ENCODE measurements around the gene ALAS1.

ALAS1 gene

GRCh38 chr3:52248816-52249547 lies 51.0 kb downstream of the ALAS1 start:
- DNase-seq (ENCODE audit: low read depth in 2 of 2) = no peak

DNA sequence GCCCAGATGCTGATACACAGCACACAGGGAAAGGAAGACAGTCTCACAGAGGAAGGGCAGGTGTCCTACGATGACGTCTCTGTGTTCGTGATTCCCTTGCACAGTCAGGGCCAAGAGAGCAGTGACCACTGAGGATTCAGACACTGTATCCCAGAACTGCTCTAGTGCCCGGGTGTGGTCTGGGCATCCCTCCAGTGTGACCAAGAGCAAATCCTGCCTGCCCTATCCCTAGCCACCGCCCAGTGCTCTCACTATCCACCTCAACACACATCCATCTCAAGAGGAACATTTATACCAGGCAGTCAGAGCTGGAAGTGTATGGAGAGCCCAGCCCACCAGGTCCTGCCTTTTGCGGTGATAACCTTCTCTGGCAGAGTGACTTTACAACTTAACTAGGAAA lies 51.7 kb downstream of the ALAS1 start:
- no peak for DNase-seq (ENCODE audit: low read depth in 2 of 2)

DNA sequence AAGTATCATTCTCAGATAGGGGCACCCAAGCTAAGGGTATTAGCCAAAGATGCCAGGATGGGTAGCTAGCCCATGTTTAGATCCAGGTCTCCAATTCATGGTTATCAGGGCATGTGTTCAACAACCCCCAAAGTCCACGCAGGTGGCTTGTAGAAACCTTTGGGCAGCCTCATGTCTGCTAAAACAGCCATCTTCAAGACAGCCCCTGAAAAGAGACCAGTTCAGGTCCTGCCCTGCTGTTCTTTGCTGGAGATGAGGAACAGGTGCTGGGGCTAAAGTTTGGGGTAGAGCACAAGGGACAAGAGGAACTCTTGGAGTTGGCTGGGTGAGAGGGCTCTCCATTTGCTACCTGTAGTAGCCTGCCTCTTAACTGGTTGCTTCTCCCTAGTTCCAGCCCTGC lies 52.2 kb downstream of the ALAS1 start:
- DNase-seq (ENCODE audit: low read depth in 2 of 2) = no peak

GRCh38 chr3:52253314-52254304 lies 55.6 kb downstream of the ALAS1 start:
- DNase-seq (ENCODE audit: low read depth in 2 of 2) = peak; percentile 64 to 75

- DNase-seq (ENCODE audit: low read depth in 2 of 2) = no peak
These were observed 56.6 kb downstream of the ALAS1 start for GRCh38 chr3:52254608-52255007.

- no peak for DNase-seq (ENCODE audit: low read depth in 2 of 2)
These were observed 58.2 kb downstream of the ALAS1 start for GRCh38 chr3:52256159-52256558.

DNA sequence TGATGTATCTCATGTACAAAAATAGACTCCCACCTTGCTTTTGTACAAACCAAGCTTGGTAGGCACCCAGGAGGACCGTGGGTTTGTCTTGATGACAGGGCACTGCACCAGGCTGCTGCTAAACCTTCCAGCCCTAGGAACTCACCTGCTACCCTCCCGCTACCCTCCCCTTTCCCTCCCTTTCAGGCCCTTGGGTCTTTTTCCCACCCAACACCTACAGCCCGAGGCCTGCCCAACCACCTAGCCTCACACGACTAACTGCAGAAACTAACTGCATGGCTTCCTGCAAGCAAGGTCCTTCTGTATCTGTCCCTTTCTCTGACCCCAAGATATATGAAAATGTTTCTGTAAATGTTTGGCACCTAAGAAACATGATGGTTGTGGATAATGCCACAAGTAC lies 58.7 kb downstream of the ALAS1 start:
- no peak for DNase-seq (ENCODE audit: low read depth in 2 of 2)

DNA sequence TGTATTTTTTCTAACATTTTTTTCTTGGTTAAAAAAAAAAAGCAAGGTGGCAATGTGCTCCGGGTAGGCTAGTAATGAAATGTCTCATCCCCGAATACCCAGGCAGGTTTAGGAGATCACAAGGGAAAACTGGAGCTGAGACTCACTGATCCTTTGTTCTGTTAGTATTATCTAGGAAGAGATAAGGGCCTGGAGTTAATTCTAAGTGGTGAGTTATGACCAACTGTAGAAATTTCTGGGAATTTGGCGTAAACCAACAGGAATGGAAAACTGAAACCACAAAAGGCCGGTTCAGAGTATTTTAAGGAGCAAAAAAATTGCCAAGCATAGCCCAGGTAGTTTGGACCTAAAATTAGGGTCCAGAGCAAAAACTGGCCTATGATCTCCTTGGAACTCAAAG lies 60.0 kb downstream of the ALAS1 start:
- DNase-seq (ENCODE audit: low read depth in 2 of 2) = no peak

GRCh38 chr3:52259035-52259434 lies 61.1 kb downstream of the ALAS1 start:
- DNase-seq (ENCODE audit: low read depth in 2 of 2) = no peak

GRCh38 chr3:52259448-52259847 lies 61.5 kb downstream of the ALAS1 start:
- no peak for DNase-seq (ENCODE audit: low read depth in 2 of 2)

GRCh38 chr3:52262447-52262846 lies 64.5 kb downstream of the ALAS1 start:
- DNase-seq (ENCODE audit: low read depth in 2 of 2) = no peak

Measured in stimulated activated CD4-positive, alpha-beta T cell treated with anti-CD3 and anti-CD28 coated beads, Interleukin-1b, Interleukin-23, amount 100 ng/mL, for 4 hours (primary cell).